ENCODE results near the gene NDUFS6. TPM values are rescaled to one million over a fixed set of nuclear protein-coding genes. Genes with fewer than 3 reads are reported as not detected.

NDUFS6 gene
- total RNA-seq, 1 donor from 2014 or later: 26.4 TPM

DNA sequence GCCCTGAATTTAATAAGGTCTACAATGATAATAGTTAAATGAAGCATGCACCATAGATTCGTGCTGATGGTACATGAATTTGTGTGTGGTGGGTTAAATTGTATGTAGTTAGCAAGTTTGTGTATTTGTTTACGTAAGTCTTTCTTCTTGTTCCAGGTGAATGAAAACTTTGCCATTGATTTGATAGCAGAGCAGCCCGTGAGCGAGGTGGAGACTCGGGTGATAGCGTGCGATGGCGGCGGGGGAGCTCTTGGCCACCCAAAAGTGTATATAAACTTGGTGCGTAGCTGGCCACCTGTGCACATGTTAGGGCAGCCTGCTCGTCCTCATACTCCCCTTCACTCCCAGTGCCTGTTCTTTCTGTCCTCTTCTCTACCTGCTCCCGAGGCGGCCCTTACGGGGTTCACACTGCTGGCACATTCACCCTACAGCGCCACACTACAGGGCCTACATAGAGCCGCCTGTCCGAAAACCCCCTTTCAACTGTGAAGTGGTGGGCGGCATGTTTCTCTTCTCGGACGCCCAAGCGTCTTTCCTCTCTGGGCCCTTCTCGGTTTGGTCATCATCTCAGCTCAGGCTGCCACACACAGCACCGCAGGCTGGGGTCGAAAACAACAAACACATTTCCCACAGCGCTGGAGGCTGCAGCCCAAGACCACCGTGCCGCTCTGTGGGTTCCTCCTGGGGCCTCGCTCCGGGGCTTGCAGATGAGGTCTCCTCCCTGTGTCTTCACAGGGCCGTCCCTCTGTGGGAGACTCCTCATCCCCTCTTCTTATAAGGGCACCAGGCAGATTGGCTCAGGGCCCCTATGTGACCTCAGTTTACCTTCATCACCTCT, 13.2 kb downstream of the NDUFS6 start:
- peak; percentile 83 for DNase-seq (ENCODE audit: low spot score)

- peak; percentile 57 for DNase-seq (ENCODE audit: low spot score)
Measured at GRCh38 chr5:1815071-1815786, 14.0 kb downstream of the NDUFS6 start.

DNA sequence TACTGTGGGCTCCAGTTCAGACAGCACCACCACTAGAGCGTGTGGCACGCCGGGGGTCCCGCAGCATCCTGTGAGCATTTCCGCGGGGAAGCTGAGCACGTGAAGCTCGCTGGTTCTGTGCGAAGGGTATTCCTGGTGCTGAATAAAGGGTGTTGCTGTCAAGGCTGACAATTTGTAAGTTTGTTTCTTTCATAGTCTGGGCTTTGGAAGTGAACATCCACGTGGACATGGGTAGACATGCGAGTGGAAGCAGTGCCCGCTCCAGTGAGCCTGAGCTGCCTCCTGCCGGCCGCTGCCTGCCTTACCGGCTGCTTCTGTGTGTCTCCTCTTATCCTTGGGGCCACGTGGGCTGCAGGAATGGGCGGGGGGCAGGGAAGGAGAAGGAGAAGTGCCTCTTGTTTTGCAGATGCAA, 14.7 kb downstream of the NDUFS6 start:
- DNase-seq (ENCODE audit: low spot score): peak; percentile 53

DNA sequence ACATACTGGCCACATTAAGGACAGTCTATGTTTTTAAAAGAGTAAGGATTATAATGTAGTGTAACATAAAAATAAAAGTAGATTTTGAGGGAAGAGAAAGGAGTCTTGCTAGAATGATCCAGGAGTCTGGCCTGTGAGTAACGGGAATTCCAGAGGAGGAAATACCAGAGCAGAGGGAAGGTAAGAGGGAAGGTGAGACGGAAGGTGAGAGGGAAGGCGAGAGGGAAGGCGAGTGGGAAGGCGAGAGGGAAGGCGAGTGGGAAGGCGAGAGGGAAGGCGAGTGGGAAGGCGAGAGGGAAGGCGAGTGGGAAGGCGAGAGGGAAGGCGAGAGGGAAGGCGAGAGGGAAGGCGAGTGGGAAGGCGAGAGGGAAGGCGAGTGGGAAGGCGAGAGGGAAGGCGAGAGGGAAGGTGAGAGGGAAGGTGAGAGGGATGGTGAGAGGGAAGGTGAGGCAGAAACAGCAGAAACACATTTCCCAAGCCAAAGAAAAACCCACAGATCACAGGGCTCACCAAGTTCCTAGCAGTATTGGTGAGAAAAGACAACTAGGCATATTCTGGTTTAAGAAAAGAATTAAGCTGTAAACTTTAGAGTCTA, 15.4 kb downstream of the NDUFS6 start:
- peak; percentile 14 for DNase-seq (ENCODE audit: low spot score)

DNA sequence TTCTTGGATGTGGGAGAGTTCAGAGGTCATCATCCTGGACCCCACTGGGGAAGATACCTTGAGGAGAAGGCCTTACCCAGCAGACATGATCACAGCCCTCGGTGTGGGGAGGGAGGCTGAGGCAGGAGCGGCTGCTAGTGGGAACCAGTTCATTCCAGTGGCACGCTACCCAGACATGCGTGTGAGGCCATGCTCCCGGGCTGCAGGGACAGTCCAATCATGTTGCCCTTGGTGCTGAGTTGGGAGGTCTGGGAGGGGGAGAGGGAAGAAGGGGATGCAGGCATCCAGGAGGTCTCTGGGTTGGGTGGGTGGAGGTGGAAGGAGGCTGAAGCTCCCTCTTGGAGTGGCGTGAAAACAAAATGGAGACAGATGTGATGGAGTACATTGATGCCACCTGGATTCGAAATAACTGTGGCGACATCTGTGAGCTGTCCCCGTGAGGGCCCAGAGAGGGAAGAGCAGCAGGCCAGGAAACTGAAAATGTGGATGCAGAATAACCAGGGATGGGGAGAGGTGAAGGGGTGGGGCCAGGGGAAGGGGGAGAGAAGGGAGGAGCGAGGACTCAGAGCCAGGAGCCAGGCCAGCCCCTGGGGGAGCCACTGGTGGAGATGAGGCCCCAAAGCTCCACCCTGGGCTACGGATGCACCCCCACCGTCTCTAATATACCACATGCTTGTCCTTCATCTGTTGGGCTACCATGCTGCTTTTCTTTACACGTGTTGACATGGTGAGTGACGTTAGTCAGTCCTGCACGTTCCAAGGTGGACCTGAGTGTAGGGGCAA, 16.2 kb downstream of the NDUFS6 start:
- DNase-seq (ENCODE audit: low spot score): peak; percentile 64

- DNase-seq (ENCODE audit: low spot score): peak; percentile 64
Measured at GRCh38 chr5:1818784-1819183, 17.6 kb downstream of the NDUFS6 start.

- no peak for DNase-seq (ENCODE audit: low spot score)
Measured at GRCh38 chr5:1819458-1819857, 18.3 kb downstream of the NDUFS6 start.

DNA sequence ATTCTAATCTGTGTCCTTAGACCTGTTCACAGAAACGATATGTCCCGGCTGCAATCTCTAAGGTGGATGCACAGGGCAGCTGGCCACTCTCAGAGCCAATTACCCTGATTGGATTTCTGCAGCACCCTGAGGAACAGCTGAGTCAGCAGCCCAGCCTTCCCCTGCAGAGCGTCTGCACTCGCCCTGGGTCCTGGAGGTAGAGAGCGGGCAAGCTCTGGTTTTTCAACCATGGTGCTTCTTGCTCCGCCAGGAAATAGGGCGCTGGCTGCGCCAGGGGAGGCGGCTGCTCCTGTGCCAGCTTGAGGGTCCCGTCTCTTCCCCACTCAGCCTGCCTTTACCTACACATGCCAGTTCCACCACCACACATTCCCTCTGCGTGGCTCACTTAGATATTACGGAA, 19.2 kb downstream of the NDUFS6 start:
- DNase-seq (ENCODE audit: low spot score): peak; percentile 82

DNA sequence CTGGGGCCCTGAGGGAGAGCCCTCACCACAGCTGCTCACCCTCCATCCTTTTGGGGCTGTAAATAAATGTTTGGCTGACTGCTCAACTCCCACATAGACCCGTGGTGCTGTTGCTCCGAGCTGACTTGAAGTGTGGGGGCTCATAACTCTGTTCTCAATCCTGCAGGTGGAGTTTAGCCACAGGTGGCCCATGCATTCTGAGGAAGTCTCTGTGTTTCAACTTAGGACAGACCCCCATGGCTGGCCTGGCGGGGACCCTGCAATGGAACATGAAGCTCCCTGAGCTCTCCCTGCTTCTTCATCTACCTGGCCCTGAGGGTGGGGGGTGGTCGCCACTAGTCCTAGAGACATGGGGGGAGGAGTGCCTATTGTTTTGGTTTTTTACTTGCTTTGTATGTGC, 19.7 kb downstream of the NDUFS6 start:
- DNase-seq (ENCODE audit: low spot score): peak; percentile 68

DNA sequence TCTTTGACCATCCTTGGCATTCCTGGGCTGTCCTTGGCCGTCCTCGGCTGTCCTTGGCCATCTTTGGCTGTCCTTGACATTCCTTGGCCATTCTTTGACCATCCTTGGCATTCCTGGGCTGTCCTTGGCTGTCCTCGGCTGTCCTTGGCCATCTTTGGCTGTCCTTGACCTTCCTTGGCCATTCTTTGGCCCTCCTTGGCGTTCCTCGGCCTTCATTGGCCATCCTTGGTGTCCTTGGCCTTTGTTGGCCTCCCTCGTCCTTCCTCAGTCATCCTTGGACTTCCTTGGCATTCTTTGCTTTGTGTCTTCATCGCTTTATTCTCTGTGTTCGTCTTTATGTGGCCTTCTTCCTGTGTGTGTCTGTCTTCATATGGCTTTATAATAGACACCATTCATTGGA, 20.7 kb downstream of the NDUFS6 start:
- DNase-seq (ENCODE audit: low spot score): peak; percentile 30

DNA sequence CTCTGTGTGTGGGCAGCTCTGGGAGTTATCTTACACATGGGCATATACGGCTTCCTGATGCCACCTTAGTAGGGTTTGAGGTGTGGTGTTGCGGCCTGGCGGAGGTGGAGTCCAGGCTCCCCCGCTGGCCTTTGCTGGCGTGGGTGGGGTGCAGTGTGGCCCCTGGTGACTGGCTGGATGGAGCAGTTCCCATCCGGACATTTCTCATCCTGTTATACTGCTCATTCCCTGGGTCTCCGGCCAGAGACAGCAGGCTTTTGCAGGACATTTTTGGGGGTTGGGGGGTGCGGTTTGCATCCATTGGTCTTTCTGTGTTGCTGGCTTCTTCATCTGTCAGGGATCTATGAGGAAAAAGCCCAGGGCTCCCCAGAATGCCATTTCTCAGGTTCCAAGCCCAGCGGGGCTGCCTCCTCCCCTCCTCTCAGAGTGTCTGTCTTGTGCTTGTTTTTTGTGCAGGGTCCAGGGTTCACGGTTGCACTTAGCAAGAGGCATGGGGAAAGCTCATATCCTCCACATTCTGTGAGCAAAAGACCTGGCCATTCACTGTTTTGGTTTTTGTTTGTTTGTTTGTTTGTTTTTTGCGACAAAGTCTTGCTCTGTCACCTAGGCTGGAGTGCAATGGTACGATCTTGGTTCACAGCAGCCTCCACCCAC, 22.3 kb downstream of the NDUFS6 start:
- peak; percentile 75 for DNase-seq (ENCODE audit: low spot score)

- peak; percentile 68 for DNase-seq (ENCODE audit: low spot score)
Measured at GRCh38 chr5:1824109-1824821, 23.1 kb downstream of the NDUFS6 start.

- DNase-seq (ENCODE audit: low spot score): peak; percentile 86
Measured at GRCh38 chr5:1824903-1825841, 24.0 kb downstream of the NDUFS6 start.

- DNase-seq (ENCODE audit: low spot score): peak; percentile 88
Measured at GRCh38 chr5:1826235-1826980, 25.2 kb downstream of the NDUFS6 start.

DNA sequence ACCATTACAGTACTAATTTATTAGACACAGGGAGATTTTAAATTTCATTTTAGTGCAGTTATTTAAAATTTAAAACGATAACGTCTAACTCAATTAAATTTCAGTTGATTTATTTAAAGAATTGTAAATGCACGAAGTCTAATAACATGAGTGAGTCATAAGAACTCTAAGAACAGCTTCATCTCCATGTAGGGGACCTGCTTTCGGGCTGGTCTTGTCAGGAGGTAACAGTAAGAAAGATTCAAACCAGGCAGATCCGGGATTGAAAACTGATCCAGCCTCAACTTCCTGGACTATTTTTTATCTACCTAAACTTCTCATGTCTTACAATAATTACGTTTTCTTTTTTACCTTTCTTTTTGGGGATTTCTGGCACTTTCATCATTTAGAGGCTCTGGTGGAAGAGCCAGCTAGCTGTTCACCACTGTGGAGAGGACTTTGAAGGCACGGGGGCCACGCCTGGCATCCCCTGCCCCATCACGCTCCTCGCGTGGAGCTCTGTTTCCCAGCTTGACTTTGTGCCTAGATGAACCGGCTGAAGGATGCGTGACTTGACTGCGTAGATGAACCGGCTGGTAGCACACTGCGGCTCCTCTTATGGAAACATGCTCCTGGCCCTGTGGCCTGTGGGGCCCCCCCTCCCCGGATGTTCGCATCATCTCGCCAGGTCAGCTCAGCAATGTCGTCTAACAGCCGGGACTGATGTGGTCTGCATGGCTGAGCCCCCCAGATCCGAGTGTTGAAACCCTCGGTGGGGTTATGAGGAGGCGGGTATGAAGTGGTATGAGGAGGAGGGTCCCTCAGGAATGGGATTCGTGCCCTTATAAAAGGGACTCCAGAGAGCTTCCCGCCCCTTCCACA, 26.0 kb downstream of the NDUFS6 start:
- DNase-seq (ENCODE audit: low spot score): peak; percentile 45

GRCh38 chr5:1827886-1828397, 26.7 kb downstream of the NDUFS6 start:
- DNase-seq (ENCODE audit: low spot score): peak; percentile 88
